D721Med (cell line): ENCODE results near the gene ANAPC2.

Experiments
- DNase-seq: peaks from one replicate; pipeline ENCODE4 v3.0.0; 2011; ENCODE audit warnings: low spot score; ENCODE audit not compliant: insufficient read length
- FAIRE-seq: peaks from 2 replicates; lab custom pipeline; 2011; peaks lifted over from hg19 to GRCh38; lab: Jason Lieb, UNC
- TF ChIP-seq, protein P1 (sequence below): IDR thresholded peaks from 2 replicates; pipeline ENCODE4 v1.5.1; 2012; ENCODE audit warnings: mild to moderate bottlenecking, control low read depth; ENCODE audit not compliant: insufficient read depth; ENCODE audit errors: missing control alignments

ANAPC2 gene

GRCh38 chr9:137157618-137158415 is 30.5 kb downstream of the ANAPC2 start:
- DNase-seq (no peak), FAIRE-seq (no peak)
- TF ChIP-seq, protein P1, sequence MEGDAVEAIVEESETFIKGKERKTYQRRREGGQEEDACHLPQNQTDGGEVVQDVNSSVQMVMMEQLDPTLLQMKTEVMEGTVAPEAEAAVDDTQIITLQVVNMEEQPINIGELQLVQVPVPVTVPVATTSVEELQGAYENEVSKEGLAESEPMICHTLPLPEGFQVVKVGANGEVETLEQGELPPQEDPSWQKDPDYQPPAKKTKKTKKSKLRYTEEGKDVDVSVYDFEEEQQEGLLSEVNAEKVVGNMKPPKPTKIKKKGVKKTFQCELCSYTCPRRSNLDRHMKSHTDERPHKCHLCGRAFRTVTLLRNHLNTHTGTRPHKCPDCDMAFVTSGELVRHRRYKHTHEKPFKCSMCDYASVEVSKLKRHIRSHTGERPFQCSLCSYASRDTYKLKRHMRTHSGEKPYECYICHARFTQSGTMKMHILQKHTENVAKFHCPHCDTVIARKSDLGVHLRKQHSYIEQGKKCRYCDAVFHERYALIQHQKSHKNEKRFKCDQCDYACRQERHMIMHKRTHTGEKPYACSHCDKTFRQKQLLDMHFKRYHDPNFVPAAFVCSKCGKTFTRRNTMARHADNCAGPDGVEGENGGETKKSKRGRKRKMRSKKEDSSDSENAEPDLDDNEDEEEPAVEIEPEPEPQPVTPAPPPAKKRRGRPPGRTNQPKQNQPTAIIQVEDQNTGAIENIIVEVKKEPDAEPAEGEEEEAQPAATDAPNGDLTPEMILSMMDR = no peak

DNA sequence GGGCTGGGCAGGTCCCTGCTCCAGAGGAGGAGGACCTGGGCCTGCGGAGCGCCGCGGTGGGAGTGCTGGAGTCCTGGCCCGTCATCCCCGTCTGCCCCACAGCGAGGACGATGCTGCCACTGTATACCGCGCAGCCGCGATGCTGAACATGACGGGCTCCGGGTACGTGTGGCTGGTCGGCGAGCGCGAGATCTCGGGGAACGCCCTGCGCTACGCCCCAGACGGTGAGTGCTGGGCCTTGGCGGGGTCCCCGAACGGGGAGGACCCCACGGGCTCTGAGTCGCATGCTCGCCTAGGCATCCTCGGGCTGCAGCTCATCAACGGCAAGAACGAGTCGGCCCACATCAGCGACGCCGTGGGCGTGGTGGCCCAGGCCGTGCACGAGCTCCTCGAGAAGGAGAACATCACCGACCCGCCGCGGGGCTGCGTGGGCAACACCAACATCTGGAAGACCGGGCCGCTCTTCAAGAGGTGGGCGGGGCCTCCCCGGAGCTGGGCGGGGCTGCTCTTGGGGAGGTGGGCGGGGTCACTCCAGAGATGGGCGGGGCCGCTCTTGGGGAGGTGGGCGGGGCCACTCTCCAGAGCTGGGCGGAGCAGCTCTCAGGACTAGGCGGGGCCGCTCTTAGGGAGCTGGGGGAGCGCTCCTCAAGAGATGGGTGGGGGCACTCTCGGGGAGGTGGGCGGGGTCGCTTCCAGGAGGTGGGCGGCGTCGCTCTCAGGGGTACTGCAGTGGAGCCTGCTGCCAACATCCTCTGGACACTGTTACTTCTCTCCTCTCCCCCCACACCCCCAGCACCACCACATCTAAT is 31.6 kb downstream of the ANAPC2 start:
- TF ChIP-seq, protein P1 = no peak
- no peak for DNase-seq
- FAIRE-seq = no peak

- FAIRE-seq (peak; percentile 53), DNase-seq (no peak)
- TF ChIP-seq, protein P1 = no peak
These were observed 35.4 kb downstream of the ANAPC2 start for GRCh38 chr9:137152844-137153405.

GRCh38 chr9:137150617-137151457 is 37.5 kb downstream of the ANAPC2 start:
- FAIRE-seq (no peak), DNase-seq (no peak)
- TF ChIP-seq, protein P1 = no peak

- no peak for FAIRE-seq
These were observed 38.3 kb downstream of the ANAPC2 start for GRCh38 chr9:137149942-137150616.

More at GRCh38 chr9:137149942-137150616, 38.3 kb downstream of the ANAPC2 start:
- TF ChIP-seq, protein P1 = no peak
- no peak for DNase-seq
